Fibroblast of lung (primary cell): ENCODE results near the gene ZNF682. TPM values are rescaled to one million over a fixed set of nuclear protein-coding genes. Genes with fewer than 3 reads are reported as not detected.

Experiments
- DNase-seq, 2 donors: peaks; one replicate each; pipeline versions ENCODE4 v3.0.0 to v3.0.0-alpha.2; 2010; ENCODE audit warnings: low read depth in 2 of 2
- H2AFZ ChIP-seq: 2 replicates; pipeline ENCODE4 v1.5.1; 2012; ENCODE audit warnings: low read length, control low read depth, inconsistent platforms
- H3K27ac ChIP-seq: 2 replicates; pipeline ENCODE4 v1.5.1; 2011; ENCODE audit warnings: low read length, control low read depth; ENCODE audit not compliant: insufficient read depth
- H3K27me3 ChIP-seq: 2 replicates; pipeline ENCODE4 v1.5.1; 2011; ENCODE audit warnings: mild to moderate bottlenecking, low read length; ENCODE audit not compliant: control insufficient read depth, insufficient read depth
- H3K36me3 ChIP-seq: 2 replicates; pipeline ENCODE4 v1.5.1; 2011; ENCODE audit warnings: low read length; ENCODE audit not compliant: control insufficient read depth, insufficient read depth
- H3K4me1 ChIP-seq: 2 replicates; pipeline ENCODE4 v1.5.1; 2011; ENCODE audit warnings: low read length; ENCODE audit not compliant: control insufficient read depth, insufficient read depth; ENCODE audit errors: extremely low read depth
- H3K4me2 ChIP-seq: 2 replicates; pipeline ENCODE4 v1.5.1; 2011; ENCODE audit warnings: low read length, control low read depth; ENCODE audit not compliant: insufficient read depth; ENCODE audit errors: extremely low read depth
- H3K4me3 ChIP-seq, 4 experiments: fragments of 200-600 bp in 1 of 4; sonication (generic) in 1 of 4; replicated peaks in 1 of 4; 2 replicates each; pipeline ENCODE4 v1.5.1; 2011 to 2016; ENCODE audit warnings: low read length in 4 of 4, low read depth in 3 of 4, mild to moderate bottlenecking in 3 of 4, control low read depth in 2 of 4, inconsistent platforms in 1 of 4, mixed read lengths in 1 of 4; ENCODE audit not compliant: insufficient read depth in 1 of 4; ENCODE audit errors: control extremely low read depth in 1 of 4
- H3K79me2 ChIP-seq: 2 replicates; pipeline ENCODE4 v1.5.1; 2012; ENCODE audit warnings: mild to moderate bottlenecking, low read length, inconsistent platforms; ENCODE audit not compliant: control insufficient read depth, insufficient read depth
- H3K9ac ChIP-seq: 2 replicates; pipeline ENCODE4 v1.5.1; 2011; ENCODE audit warnings: mild to moderate bottlenecking, low read length, control low read depth; ENCODE audit not compliant: insufficient read depth
- H3K9me3 ChIP-seq: 2 replicates; pipeline ENCODE4 v1.5.1; 2012; ENCODE audit warnings: low read depth, low read length; ENCODE audit not compliant: control insufficient read depth, insufficient read depth
- H4K20me1 ChIP-seq: 2 replicates; pipeline ENCODE4 v1.5.1; 2011; ENCODE audit warnings: low read length; ENCODE audit not compliant: control insufficient read depth, insufficient read depth; ENCODE audit errors: extremely low read depth
- EZH2 ChIP-seq: IDR thresholded peaks from 2 replicates; pipeline ENCODE4 v1.5.1; 2012; ENCODE audit warnings: low read length, control low read depth, mild to moderate bottlenecking; ENCODE audit errors: missing control alignments
- polyA plus RNA-seq, 2 donors: library from polyadenylated mRNA; depleted of rRNA in 1 of 2; stranded (reverse) in 1 of 2; unstranded in 1 of 2; fragments of >200 nt; gene quantifications; 2 replicates each; pipeline ENCODE4 v1.2.1, GENCODE V29; 2011 to 2012; ENCODE audit warnings: missing spikeins in 1 of 2
- total RNA-seq: library from RNA; depleted of rRNA; stranded (reverse); fragments of >200 nt; gene quantifications from 2 replicates; pipeline ENCODE4 v1.2.1, GENCODE V29; 2014
- TF ChIP-seq, protein P1 (sequence below), 2 donors: IDR thresholded peaks in 1 of 2; conservative IDR thresholded peaks in 1 of 2; 1 replicate in 1 of 2; 2 replicates in 1 of 2; pipeline ENCODE4 v1.5.1; 2011 to 2012; ENCODE audit warnings: low read length in 2 of 2, control low read depth in 1 of 2, inconsistent platforms in 1 of 2, low read depth in 1 of 2, mild to moderate bottlenecking in 1 of 2

The ZNF682 gene
- total and polyA plus RNA-seq, 2 donors (not counting 1 experiment from before 2014, with no cell fraction given) = 1.4 to 2.5 TPM

DNA sequence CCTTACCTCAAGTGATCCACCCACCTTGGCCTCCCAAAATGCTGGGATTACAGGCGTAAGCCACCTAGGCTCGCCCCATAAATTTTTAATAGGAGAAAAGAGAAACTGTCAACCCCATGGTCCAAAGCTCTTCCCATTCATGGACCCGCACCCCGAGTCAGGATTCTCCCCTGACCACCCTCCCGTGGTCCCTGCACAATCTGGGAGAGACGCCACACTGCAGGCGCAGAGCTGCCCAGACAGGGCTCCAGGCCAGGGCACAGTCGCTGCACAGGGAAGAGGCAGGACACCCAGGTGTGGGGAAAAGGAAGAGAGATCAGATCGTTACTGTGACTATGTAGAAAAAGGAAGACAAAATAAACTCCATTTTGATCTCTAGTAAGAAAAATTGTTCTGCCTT lies 84.1 kb downstream of the ZNF682 start:
- Histone ChIP-seq H2AFZ (no peak overlapping the region), H3K27me3 (no peaks in the 10 kb centered on the region), H3K9ac (no peak overlapping the region), H3K79me2 (no peaks in the 10 kb centered on the region), H3K4me2 (no peak overlapping the region), H3K27ac (no peak overlapping the region), H3K4me3 (no peak overlapping the region), H3K36me3 (no peaks in the 10 kb centered on the region), H3K9me3 (no peaks in the 10 kb centered on the region), H3K4me1 (no peaks in the 10 kb centered on the region), H4K20me1 (no peaks in the 10 kb centered on the region)
- no peak for DNase-seq
- TF ChIP-seq EZH2 = no peak
- TF ChIP-seq, protein P1, sequence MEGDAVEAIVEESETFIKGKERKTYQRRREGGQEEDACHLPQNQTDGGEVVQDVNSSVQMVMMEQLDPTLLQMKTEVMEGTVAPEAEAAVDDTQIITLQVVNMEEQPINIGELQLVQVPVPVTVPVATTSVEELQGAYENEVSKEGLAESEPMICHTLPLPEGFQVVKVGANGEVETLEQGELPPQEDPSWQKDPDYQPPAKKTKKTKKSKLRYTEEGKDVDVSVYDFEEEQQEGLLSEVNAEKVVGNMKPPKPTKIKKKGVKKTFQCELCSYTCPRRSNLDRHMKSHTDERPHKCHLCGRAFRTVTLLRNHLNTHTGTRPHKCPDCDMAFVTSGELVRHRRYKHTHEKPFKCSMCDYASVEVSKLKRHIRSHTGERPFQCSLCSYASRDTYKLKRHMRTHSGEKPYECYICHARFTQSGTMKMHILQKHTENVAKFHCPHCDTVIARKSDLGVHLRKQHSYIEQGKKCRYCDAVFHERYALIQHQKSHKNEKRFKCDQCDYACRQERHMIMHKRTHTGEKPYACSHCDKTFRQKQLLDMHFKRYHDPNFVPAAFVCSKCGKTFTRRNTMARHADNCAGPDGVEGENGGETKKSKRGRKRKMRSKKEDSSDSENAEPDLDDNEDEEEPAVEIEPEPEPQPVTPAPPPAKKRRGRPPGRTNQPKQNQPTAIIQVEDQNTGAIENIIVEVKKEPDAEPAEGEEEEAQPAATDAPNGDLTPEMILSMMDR (conservative IDR thresholded peaks at IDR 0.05 in 1 of 2, IDR thresholded peaks at IDR 0.05 in 1 of 2; ENCODE audit: low read depth in 1 of 2, low read length in 2 of 2) = no peak

Other genes starting within 250 kb of the ZNF682 start
- 11.0 and 16.5 TPM in 2 replicates for gene ZNF506, start 217.8 kb downstream of the ZNF682 start, total RNA-seq
- gene ZNF506, start 217.8 kb downstream of the ZNF682 start, polyA plus RNA-seq = 7.6 and 9.6 TPM in 2 replicates
- 3.3 and 5.6 TPM in 2 replicates for gene ZNF253, start 173.6 kb downstream of the ZNF682 start, total RNA-seq
- 3.2 and 3.4 TPM in 2 replicates for gene ZNF253, start 173.6 kb downstream of the ZNF682 start, polyA plus RNA-seq
- gene ZNF93, start 138.6 kb downstream of the ZNF682 start, total RNA-seq = 1.3 and 3.8 TPM in 2 replicates
- gene ZNF93, start 138.6 kb downstream of the ZNF682 start, polyA plus RNA-seq = 6.6 and 8.1 TPM in 2 replicates
- gene ZNF90, start 38.5 kb upstream of the ZNF682 start, total RNA-seq = 1.5 and 2.8 TPM in 2 replicates
- 1.3 and 3.2 TPM in 2 replicates for gene ZNF90, start 38.5 kb upstream of the ZNF682 start, polyA plus RNA-seq
- 4.1 and 4.6 TPM in 2 replicates for gene ZNF486, start 127.7 kb upstream of the ZNF682 start, total RNA-seq
- 4.0 and 4.5 TPM in 2 replicates for gene ZNF486, start 127.7 kb upstream of the ZNF682 start, polyA plus RNA-seq